ENCODE results near the gene GCSAML. TPM values are rescaled to one million over a fixed set of nuclear protein-coding genes. Genes with fewer than 3 reads are reported as not detected.

The GCSAML gene
- total and polyA plus RNA-seq, 2 of the 4 experiments (the other 2 are of a cell fraction): not detected

- no TSS peak for BruUV-seq (replicated peaks)
- Histone ChIP-seq H3K9me1 (ENCODE audit: insufficient read depth, low read length) (no peaks in the 10 kb centered on the region), H2AK5ac (ENCODE audit: low read depth, low read length) (no peak overlapping the region), H2AFZ (replicated peaks; ENCODE audit: low read length, poor library complexity) (no peak overlapping the region), H3K18ac (ENCODE audit: low read depth, low read length) (no peak overlapping the region), H2BK120ac (ENCODE audit: low read depth, low read length) (no peak overlapping the region), H4K8ac (ENCODE audit: low read depth in 2 of 2, low read length in 2 of 2) (no peak overlapping the region), H2BK15ac (ENCODE audit: low read depth, low read length) (no peak overlapping the region), H3K14ac (replicated peaks; ENCODE audit: low read depth, low read length) (no peak overlapping the region), H4K91ac (ENCODE audit: insufficient read depth, low read depth, low read length) (no peak overlapping the region), H3K27me3 (ENCODE audit: control insufficient read depth, insufficient read depth, low read length) (no peaks in the 10 kb centered on the region), H3K27ac (ENCODE audit: insufficient read depth, low read length) (no peak overlapping the region), H4K20me1 (ENCODE audit: insufficient read depth, low read length) (no peaks in the 10 kb centered on the region), H3K4me2 (ENCODE audit: low read depth, low read length) (no peak overlapping the region), H2BK5ac (ENCODE audit: low read depth, low read length, poor library complexity, severe bottlenecking) (no peak overlapping the region), H3K36me3 (ENCODE audit: control insufficient read depth, insufficient read depth, low read length) (no peaks in the 10 kb centered on the region), H2AK9ac (replicated peaks; ENCODE audit: low read depth, low read length, poor library complexity) (no peak overlapping the region), H3K23ac (ENCODE audit: low read depth, low read length) (no peak overlapping the region), H3K9me3 (ENCODE audit: control insufficient read depth, insufficient read depth, low read length) (peaks cover 5% of the 10 kb centered on the region; the same call in 1 of the 2 replicates), H3K4me3 (ENCODE audit: insufficient read depth, low read depth, low read length) (no peak overlapping the region), H3K4me1 (ENCODE audit: control insufficient read depth, insufficient read depth, low read length) (no peaks in the 10 kb centered on the region), H4K5ac (ENCODE audit: low read depth, low read length) (no peak overlapping the region), H2BK20ac (ENCODE audit: low read depth, low read length) (no peak overlapping the region), H3K4ac (ENCODE audit: low read depth, low read length) (no peak overlapping the region), H3K9ac (ENCODE audit: low read depth, low read length) (no peak overlapping the region), H3K56ac (ENCODE audit: extremely low read depth, insufficient read depth, low read length) (no peak overlapping the region), H3K79me1 (ENCODE audit: low read depth in 1 of 2, low read length in 2 of 2) (no peaks in the 10 kb centered on the region)
- dilution Hi-C loops (cut with HindIII; ENCODE audit: low sequenced_read_pairs, unreplicated experiment) (no loop called here), intact Hi-C loops (cut with micrococcal nuclease) (no loop called here), in situ Hi-C loops (cut with MboI; ENCODE audit: low sequenced_read_pairs) (no loop called here)
- ATAC-seq (ENCODE audit: low read depth): no peak
- DNase-seq: no peak
- POLR2A ChIA-PET (ENCODE audit: unreplicated experiment): no interaction called here
- TF ChIP-seq FOS (IDR thresholded peaks at IDR 0.05; ENCODE audit: low read depth, low read length) (no peak), USF2 (IDR thresholded peaks at IDR 0.05; ENCODE audit: low read depth, low read length) (no peak), POLR2A (IDR thresholded peaks at IDR 0.05; ENCODE audit: low read depth, low read length) (no peak), RAD21 (IDR thresholded peaks at IDR 0.05; ENCODE audit: low read length) (no peak), CTCF (conservative IDR thresholded peaks at IDR 0.05; ENCODE audit: low read depth, low read length) (no peak), MAFK (IDR thresholded peaks at IDR 0.05; ENCODE audit: low read depth, low read length) (no peak), RFX5 (IDR thresholded peaks at IDR 0.05; ENCODE audit: low read depth, low read length) (no peak), MAZ (IDR thresholded peaks at IDR 0.05; ENCODE audit: borderline replicate concordance, low read depth, low read length) (no peak), CEBPB (IDR thresholded peaks at IDR 0.05; ENCODE audit: low read depth, low read length) (no peak), MXI1 (IDR thresholded peaks at IDR 0.05; ENCODE audit: borderline replicate concordance, low read depth, low read length) (no peak)
- CTCF ChIA-PET: interaction anchor here (0.6 kb wide), 1 partner anchor 215 kb away, joined by 5 read pairs; no protein-coding TSS in a partner anchor
- no CpG with 5 or more reads among the region's 2 CpGs for WGBS, 2 experiments (ENCODE audit: extremely low coverage in 2 of 2, insufficient read length in 1 of 2)
Measured at GRCh38 chr1:247557926-247558674, 9.2 kb downstream of the GCSAML start.
